Measurements from ENCODE around the gene TP53INP2. TPM values are rescaled to one million over a fixed set of nuclear protein-coding genes. Genes with fewer than 3 reads are reported as not detected.

Gene TP53INP2
- total and polyA plus RNA-seq, 2 of the 8 experiments (the other 6 are each of a cell fraction or from before 2014, with no cell fraction given), result 2.4 to 4.8 TPM

GRCh38 chr20:34720266-34720665 is 16.1 kb downstream of the TP53INP2 start (continued):
- no peak for TF ChIP-seq CHD7 (IDR thresholded peaks at IDR 0.05; ENCODE audit: insufficient replicate concordance, low read length)
- TF ChIP-seq MAFK (IDR thresholded peaks at IDR 0.05; ENCODE audit: low read depth, low read length), result no peak
- no peak for TF ChIP-seq RXRA (IDR thresholded peaks at IDR 0.05; ENCODE audit: insufficient read depth, low read depth, low read length)
- no peak for TF ChIP-seq EGR1 (IDR thresholded peaks at IDR 0.05; ENCODE audit: borderline replicate concordance, low read depth, low read length)
